OCI-LY7 (cell line): Measurements from ENCODE around the gene RTL9. TPM values are rescaled to one million over a fixed set of nuclear protein-coding genes. Genes with fewer than 3 reads are reported as not detected.

Experiments
- BruUV-seq: library from RNA; stranded (reverse); fragments of 400-500 nt; replicated peaks from 2 replicates; lab custom pipeline; 2021; lab: Mats Ljungman, UMichigan
- CTCF ChIA-PET: fragments of 300-600 bp; sonication (Branson Sonifier 250); formaldehyde crosslinking; loops from one replicate; lab custom pipeline; 2022; ENCODE audit warnings: antibody characterized with exemption; ENCODE audit not compliant: unreplicated experiment; lab: Charles Lee
- POLR2A ChIA-PET: fragments of 300-600 bp; sonication (Branson Sonifier 250); formaldehyde crosslinking; loops from one replicate; lab custom pipeline; 2022; ENCODE audit warnings: antibody characterized with exemption; lab: Charles Lee
- DNase-seq: peaks from one replicate; pipeline ENCODE4 v3.0.0-alpha.2; 2015; ENCODE audit warnings: low spot score
- H2AFZ ChIP-seq: fragments of 200-600 bp; sonication (generic), shearing (Covaris generic); 2 replicates; pipeline ENCODE4 v1.6.1; 2014; ENCODE audit warnings: mild to moderate bottlenecking, antibody characterized with exemption, low read length, moderate library complexity
- H3K27ac ChIP-seq: fragments of 200-600 bp; sonication (generic); 2 replicates; pipeline ENCODE4 v1.5.1; 2014; ENCODE audit warnings: mixed run types, low read depth, mild to moderate bottlenecking, moderate library complexity, low read length, inconsistent platforms; ENCODE audit not compliant: poor library complexity, severe bottlenecking
- H3K36me3 ChIP-seq: fragments of 200-600 bp; sonication (generic); 2 replicates; pipeline ENCODE4 v1.6.1; 2014; ENCODE audit warnings: mild to moderate bottlenecking, antibody characterized with exemption, low read length, moderate library complexity, mixed read lengths; ENCODE audit not compliant: insufficient read depth
- H3K4me1 ChIP-seq: fragments of 200-600 bp; sonication (generic); 2 replicates; pipeline ENCODE4 v1.5.1; 2014; ENCODE audit warnings: mild to moderate bottlenecking, low read length; ENCODE audit not compliant: insufficient read depth, poor library complexity, severe bottlenecking
- H3K4me2 ChIP-seq: fragments of 200-600 bp; sonication (generic); 2 replicates; pipeline ENCODE4 v1.6.1; 2014; ENCODE audit warnings: mild to moderate bottlenecking, low read length
- H3K4me3 ChIP-seq: fragments of 200-600 bp; sonication (generic); 2 replicates; pipeline ENCODE4 v1.5.1; 2014; ENCODE audit warnings: mild to moderate bottlenecking, low read depth, low read length; ENCODE audit not compliant: poor library complexity, severe bottlenecking
- H3K79me2 ChIP-seq: fragments of 200-600 bp; sonication (generic); 2 replicates; pipeline ENCODE4 v1.6.1; 2016; ENCODE audit warnings: low read depth, mild to moderate bottlenecking, low read length, moderate library complexity, mixed read lengths; ENCODE audit not compliant: insufficient read depth
- H3K9me2 ChIP-seq: fragments of 200-600 bp; sonication (generic); 2 replicates; pipeline ENCODE4 v1.6.1; 2016; ENCODE audit warnings: mild to moderate bottlenecking, low read length, mixed read lengths; ENCODE audit not compliant: insufficient read depth
- H3K9me3 ChIP-seq: fragments of 200-600 bp; sonication (generic); 2 replicates; pipeline ENCODE4 v1.6.1; 2014; ENCODE audit warnings: mild to moderate bottlenecking, mixed run types, low read length, mixed read lengths
- H4K20me1 ChIP-seq: fragments of 200-600 bp; sonication (generic); 2 replicates; pipeline ENCODE4 v1.6.1; 2014; ENCODE audit warnings: mild to moderate bottlenecking, antibody characterized with exemption, low read length, moderate library complexity, mixed read lengths; ENCODE audit not compliant: insufficient read depth
- EZH2phosphoT487 ChIP-seq: fragments of 200-600 bp; sonication (generic); IDR thresholded peaks from 2 replicates; pipeline ENCODE4 v1.6.1; 2018; ENCODE audit warnings: low read depth, borderline replicate concordance, mild to moderate bottlenecking, mixed run types, antibody characterized with exemption, low read length, moderate library complexity, mixed read lengths
- intact Hi-C: fragments of 100-400 bp; cut with micrococcal nuclease; formaldehyde crosslinking; loops from one replicate; pipeline ENCODE4 v1.10.0; 2022; ENCODE audit not compliant: unreplicated experiment
- total RNA-seq, 2 experiments: library from RNA; depleted of rRNA in 1 of 2; stranded (reverse); fragments of >200 nt in 1 of 2; shearing (Covaris generic) in 1 of 2; gene quantifications; 2 replicates each; pipeline ENCODE4 v1.2.3, GENCODE V29; 2014 to 2022
- TF ChIP-seq, protein P1 (sequence below): fragments of 200-600 bp; sonication (generic); conservative IDR thresholded peaks from 2 replicates; pipeline ENCODE4 v1.5.1; 2014; ENCODE audit warnings: mild to moderate bottlenecking, antibody characterized with exemption, low read length, moderate library complexity, mixed read lengths

RTL9 gene
- total RNA-seq, 2 experiments from 2014 or later = not detected

DNA sequence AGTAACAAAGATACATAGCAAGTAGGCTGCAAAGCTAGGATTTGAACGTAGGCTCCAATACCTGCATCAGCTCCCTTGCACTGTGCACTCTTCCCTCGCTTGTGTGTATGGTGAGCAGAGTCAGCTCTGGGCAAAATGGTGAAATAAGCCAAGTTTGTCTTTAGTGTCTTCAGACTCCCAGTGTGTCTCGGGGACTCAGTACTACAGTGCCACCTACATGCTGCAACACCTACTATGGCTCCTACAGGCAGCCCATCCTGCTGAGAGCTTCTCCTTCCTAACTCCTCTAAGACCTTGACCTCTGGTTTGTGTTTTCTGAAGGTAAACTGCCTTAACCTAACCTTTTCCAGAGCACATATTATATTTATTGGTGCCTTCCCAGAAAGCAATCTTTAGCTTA lies 42.5 kb downstream of the RTL9 start:
- Histone ChIP-seq H3K9me2 (no peaks in the 10 kb centered on the region), H3K79me2 (no peaks in the 10 kb centered on the region), H3K9me3 (no peaks in the 10 kb centered on the region), H3K4me2 (no peak overlapping the region), H2AFZ (no peak overlapping the region), H3K4me1 (no peaks in the 10 kb centered on the region), H3K27ac (no peak overlapping the region), H3K4me3 (no peak overlapping the region), H3K36me3 (no peaks in the 10 kb centered on the region), H4K20me1 (no peaks in the 10 kb centered on the region)
- POLR2A ChIA-PET = interaction anchor here (0.5 to 1.0 kb wide), 3 partner anchors 10 to 94 kb away, joined by 3 to 7 read pairs (median 3); no protein-coding TSS in a partner anchor
- TF ChIP-seq EZH2phosphoT487 = no peak
- TF ChIP-seq, protein P1, sequence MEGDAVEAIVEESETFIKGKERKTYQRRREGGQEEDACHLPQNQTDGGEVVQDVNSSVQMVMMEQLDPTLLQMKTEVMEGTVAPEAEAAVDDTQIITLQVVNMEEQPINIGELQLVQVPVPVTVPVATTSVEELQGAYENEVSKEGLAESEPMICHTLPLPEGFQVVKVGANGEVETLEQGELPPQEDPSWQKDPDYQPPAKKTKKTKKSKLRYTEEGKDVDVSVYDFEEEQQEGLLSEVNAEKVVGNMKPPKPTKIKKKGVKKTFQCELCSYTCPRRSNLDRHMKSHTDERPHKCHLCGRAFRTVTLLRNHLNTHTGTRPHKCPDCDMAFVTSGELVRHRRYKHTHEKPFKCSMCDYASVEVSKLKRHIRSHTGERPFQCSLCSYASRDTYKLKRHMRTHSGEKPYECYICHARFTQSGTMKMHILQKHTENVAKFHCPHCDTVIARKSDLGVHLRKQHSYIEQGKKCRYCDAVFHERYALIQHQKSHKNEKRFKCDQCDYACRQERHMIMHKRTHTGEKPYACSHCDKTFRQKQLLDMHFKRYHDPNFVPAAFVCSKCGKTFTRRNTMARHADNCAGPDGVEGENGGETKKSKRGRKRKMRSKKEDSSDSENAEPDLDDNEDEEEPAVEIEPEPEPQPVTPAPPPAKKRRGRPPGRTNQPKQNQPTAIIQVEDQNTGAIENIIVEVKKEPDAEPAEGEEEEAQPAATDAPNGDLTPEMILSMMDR = peak; percentile 29; the same call in 1 of the 2 replicates
- CTCF ChIA-PET = interaction anchor here (1.0 to 1.3 kb wide), 2 partner anchors 85 to 240 kb away, joined by 3 to 5 read pairs; no protein-coding TSS in a partner anchor
- BruUV-seq = no TSS peak
- DNase-seq = peak; percentile 8
- intact Hi-C loops = loop anchor here (2.0 kb wide), 1 partner anchor 78 kb away; no protein-coding TSS in a partner anchor

DNA sequence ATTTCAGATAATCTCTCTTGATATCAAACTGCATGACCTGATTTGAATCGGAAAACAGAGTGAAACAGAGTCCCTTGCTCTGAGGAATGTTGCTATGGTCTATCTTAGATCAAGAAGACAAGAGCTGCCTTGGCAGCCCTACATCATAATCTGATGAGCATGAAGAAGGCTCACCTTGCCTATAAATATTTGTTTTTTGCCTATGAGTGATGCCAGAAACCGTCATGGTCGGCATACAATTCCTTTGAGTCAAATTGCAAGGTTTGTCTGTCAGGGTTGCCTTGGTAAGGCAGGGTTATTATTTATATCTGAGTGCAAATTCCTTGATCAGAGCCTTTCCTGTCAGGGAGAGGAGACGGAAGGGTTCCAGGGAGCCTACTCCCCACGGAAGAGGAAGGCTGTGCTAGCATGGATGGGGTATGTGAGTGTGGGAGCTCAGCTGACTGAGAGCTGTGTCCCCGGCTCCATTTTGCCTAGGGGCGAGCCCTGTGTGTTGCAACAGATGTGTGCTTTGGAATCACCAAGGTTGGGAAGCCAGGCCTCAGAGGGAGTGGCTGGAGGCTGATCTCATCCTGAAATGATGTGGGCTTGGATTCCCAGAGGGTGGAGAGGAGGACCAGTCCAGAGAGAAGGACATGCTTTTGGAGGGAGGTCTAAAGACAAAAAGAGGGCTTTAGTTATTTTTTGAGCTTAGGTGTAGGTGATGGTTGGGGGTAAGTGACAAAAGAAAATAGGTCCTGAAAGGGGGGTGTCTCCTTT lies 43.6 kb downstream of the RTL9 start:
- Histone ChIP-seq H3K27ac (no peak overlapping the region), H3K9me3 (no peaks in the 10 kb centered on the region), H2AFZ (no peak overlapping the region), H3K9me2 (no peaks in the 10 kb centered on the region), H3K79me2 (no peaks in the 10 kb centered on the region), H3K4me3 (no peak overlapping the region), H3K4me2 (no peak overlapping the region), H3K36me3 (no peaks in the 10 kb centered on the region), H4K20me1 (no peaks in the 10 kb centered on the region), H3K4me1 (no peaks in the 10 kb centered on the region)
- no TSS peak for BruUV-seq
- ChIA-PET POLR2A (interaction anchor here (1.0 kb wide), 1 partner anchor 241 kb away, joined by 5 read pairs; no protein-coding TSS in a partner anchor), CTCF (no interaction called here)
- no peak for DNase-seq
- intact Hi-C loops = no loop called here
- no peak for TF ChIP-seq EZH2phosphoT487
- TF ChIP-seq, protein P1 = no peak

DNA sequence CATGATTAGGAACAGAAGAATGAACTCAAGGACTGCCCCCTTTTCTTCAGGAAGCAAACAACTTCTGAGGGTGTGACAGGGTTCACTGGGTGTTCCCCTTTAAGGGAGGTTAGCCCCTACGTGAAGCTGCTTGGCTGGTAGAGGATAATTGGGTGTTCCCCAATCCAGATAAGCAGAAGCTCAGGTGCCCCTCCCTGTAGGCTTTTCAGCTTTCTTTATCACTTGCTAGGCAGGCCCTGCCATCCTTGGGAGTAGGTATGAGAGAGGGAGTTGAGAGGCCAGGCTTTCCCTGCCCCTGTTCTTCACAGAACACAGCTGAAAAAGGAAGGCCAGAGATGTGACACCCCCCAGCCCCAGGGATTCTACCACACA lies 44.2 kb downstream of the RTL9 start:
- intact Hi-C loops = no loop called here
- ChIA-PET CTCF (no interaction called here), POLR2A (interaction anchor here (0.5 to 1.0 kb wide), 3 partner anchors 46 to 241 kb away, joined by 4 to 5 read pairs (median 4); no protein-coding TSS in a partner anchor)
- Histone ChIP-seq H3K27ac (no peak overlapping the region), H3K4me1 (no peaks in the 10 kb centered on the region), H3K4me3 (no peak overlapping the region), H2AFZ (no peak overlapping the region), H3K9me3 (no peaks in the 10 kb centered on the region), H3K9me2 (no peaks in the 10 kb centered on the region), H4K20me1 (no peaks in the 10 kb centered on the region), H3K79me2 (no peaks in the 10 kb centered on the region), H3K4me2 (no peak overlapping the region), H3K36me3 (no peaks in the 10 kb centered on the region)
- no peak for TF ChIP-seq EZH2phosphoT487
- TF ChIP-seq, protein P1 = no peak
- no TSS peak for BruUV-seq
- DNase-seq = no peak
